Measurements from ENCODE around the gene TEPSIN. TPM values are rescaled to one million over a fixed set of nuclear protein-coding genes. Genes with fewer than 3 reads are reported as not detected.

TEPSIN gene
- total RNA-seq, 1 donor from 2014 or later = 117 TPM

DNA sequence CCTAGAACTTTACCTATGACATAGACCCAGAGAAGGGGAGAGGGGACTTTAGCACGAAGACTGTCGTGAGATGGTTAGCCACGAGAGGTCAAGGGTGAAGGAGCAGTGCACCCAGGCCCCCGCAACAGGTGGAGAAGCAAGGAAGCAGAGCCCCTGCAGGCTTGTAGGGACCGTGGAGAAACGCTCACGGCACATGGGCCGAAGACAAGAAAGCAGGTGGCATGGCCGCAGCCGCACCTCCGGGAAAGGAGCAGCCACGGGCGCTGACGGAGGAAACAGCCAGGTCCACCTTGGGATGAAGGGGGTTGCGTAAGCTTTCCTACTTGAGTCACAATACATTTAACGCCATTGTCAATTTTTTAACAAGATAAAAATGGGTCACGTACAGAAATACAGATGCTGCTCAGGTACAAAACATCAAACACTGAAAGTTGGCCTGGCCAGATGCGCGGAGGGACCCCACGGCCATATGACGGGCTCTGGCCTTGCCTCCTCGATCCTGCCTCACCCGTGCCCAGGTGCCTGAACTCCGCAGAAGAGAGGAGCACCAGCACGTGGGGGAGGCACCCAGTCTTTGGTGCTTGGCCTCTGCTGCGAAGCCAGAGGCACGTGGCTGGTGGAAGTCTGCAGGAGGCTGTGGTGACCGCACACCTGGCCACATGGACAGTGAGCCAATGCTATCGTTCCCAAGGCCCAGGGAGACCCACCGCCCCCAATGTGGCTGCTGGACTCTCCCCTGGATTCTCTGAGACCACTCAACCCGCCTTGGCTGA is 35.0 kb upstream of the TEPSIN start:
- H3K4me3 ChIP-seq = no peak overlapping the region
- TF ChIP-seq, protein P1, sequence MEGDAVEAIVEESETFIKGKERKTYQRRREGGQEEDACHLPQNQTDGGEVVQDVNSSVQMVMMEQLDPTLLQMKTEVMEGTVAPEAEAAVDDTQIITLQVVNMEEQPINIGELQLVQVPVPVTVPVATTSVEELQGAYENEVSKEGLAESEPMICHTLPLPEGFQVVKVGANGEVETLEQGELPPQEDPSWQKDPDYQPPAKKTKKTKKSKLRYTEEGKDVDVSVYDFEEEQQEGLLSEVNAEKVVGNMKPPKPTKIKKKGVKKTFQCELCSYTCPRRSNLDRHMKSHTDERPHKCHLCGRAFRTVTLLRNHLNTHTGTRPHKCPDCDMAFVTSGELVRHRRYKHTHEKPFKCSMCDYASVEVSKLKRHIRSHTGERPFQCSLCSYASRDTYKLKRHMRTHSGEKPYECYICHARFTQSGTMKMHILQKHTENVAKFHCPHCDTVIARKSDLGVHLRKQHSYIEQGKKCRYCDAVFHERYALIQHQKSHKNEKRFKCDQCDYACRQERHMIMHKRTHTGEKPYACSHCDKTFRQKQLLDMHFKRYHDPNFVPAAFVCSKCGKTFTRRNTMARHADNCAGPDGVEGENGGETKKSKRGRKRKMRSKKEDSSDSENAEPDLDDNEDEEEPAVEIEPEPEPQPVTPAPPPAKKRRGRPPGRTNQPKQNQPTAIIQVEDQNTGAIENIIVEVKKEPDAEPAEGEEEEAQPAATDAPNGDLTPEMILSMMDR (IDR thresholded peaks at IDR 0.05) = no peak
- peaks cover 58 to 69% of the 10 kb centered on the region in 2 donors for H3K36me3 ChIP-seq
- no peak overlapping the region for H3K27ac ChIP-seq
- H3K9me3 ChIP-seq = no peaks in the 10 kb centered on the region
- H3K4me1 ChIP-seq = no peaks in the 10 kb centered on the region
- no peak for DNase-seq (ENCODE audit: low spot score in 2 of 2)
- intact Hi-C loops (cut with DNase I) = no loop called here
- H3K27me3 ChIP-seq = no peaks in the 10 kb centered on the region

DNA sequence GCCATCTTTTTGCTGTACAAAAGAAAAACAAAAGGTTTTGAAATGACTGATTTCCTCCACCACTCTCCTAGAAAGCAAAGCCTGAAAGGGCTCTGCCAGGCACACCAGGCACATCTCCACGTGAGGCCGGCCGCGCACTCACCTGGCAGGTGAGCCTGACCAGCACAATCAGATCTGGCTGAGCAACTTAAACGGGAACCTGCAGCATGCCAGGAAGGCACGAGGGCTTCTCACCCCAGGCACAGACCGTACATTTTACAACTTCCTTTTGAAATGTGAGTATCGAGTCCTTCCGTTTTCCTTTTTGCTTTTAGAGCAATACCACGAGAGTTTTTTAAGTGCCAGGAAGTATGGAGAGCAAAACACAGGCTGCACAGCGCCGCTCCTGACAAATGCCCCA is 33.8 kb upstream of the TEPSIN start:
- H3K27me3 ChIP-seq = no peaks in the 10 kb centered on the region
- TF ChIP-seq, protein P1 (IDR thresholded peaks at IDR 0.05) = no peak
- H3K9me3 ChIP-seq = no peaks in the 10 kb centered on the region
- no peak overlapping the region for H3K4me3 ChIP-seq
- DNase-seq (ENCODE audit: low spot score in 2 of 2) = no peak
- H3K4me1 ChIP-seq = no peaks in the 10 kb centered on the region
- intact Hi-C loops (cut with DNase I) = no loop called here
- H3K27ac ChIP-seq = no peak overlapping the region
- peaks cover 56 to 68% of the 10 kb centered on the region in 2 donors for H3K36me3 ChIP-seq

DNA sequence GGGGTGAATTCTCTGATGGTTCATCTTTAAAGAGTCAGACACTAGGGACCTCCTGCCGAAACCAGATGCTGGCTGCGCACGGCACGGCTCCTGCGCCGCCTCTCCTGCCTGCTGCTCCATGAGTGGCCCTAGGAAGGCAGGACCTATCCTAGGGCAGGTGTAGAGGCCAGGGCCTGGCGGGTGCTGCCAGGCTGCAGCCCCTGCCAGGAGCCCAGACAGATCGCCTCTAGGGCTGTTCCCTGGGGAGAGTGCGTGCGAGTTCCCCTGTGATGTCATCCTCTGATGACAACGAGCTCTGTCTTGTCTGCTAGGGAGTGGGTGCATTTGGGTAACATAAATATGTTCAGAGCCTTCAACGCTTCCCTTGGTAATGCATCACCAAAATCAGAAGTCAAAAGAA is 32.4 kb upstream of the TEPSIN start:
- Histone ChIP-seq H3K36me3 (peaks cover 46 to 57% of the 10 kb centered on the region in 2 donors), H3K4me1 (no peaks in the 10 kb centered on the region), H3K4me3 (no peak overlapping the region), H3K27ac (no peak overlapping the region), H3K27me3 (no peaks in the 10 kb centered on the region), H3K9me3 (no peaks in the 10 kb centered on the region)
- no peak for DNase-seq (ENCODE audit: low spot score in 2 of 2)
- intact Hi-C loops (cut with DNase I) = no loop called here
- TF ChIP-seq, protein P1 (IDR thresholded peaks at IDR 0.05) = no peak

DNA sequence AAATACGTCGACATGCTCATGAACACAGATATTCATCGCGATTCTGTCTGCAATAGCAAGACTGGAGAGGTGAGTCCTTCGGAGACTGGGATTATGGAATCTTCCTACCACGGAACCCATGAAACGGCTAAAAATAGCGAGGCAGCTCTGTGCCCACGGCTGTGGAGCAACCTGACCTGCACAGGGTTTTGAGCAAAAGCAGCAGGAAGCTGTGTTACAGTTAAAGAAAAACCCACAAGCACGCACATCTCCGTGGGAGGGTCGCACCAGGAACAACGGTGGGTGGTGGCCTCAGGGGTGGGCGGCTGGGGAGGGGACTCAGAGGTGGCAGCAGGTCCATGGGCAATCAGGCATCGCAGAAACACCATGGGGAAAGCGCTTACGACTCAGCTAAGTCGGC is 31.4 kb upstream of the TEPSIN start:
- H3K27ac ChIP-seq = no peak overlapping the region
- no peak overlapping the region for H3K4me3 ChIP-seq
- no peaks in the 10 kb centered on the region for H3K9me3 ChIP-seq
- H3K27me3 ChIP-seq = no peaks in the 10 kb centered on the region
- intact Hi-C loops (cut with DNase I) = no loop called here
- DNase-seq (ENCODE audit: low spot score in 2 of 2) = no peak
- peaks cover 43 to 61% of the 10 kb centered on the region in 2 donors for H3K36me3 ChIP-seq
- TF ChIP-seq, protein P1 (IDR thresholded peaks at IDR 0.05) = no peak
- no peaks in the 10 kb centered on the region for H3K4me1 ChIP-seq

DNA sequence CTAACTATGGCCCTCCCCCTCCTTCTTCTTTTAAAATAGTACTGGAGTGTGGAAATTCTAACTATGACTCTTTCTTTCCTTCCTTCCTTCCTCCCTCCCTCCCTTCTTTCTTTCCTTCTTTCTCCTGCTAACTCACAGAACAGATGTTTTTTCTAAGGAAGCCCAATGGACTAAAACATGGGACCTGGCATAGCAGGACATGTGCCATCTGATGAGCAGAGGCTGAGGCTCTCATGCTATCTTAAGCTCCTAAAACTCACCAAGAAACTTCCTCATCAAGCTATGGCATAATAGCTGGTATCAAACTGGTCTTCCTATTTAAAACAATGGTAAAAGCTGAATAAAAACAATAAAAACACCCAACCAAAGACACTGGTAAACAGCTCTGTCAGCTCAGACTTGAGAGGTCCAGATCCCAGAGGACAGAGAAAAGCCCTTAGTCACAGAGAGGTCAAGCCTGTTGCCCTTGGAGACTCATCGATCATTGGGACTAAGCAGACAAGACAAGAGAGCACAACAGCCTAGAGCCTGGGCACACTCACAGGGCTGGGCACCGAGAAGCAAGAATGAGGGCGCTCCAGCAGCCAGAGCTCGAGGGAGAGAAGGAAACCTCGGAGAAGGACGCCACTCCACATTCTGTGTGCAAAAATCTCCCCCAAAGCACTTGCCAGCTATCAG is 28.7 kb upstream of the TEPSIN start:
- intact Hi-C loops (cut with DNase I) = no loop called here
- Histone ChIP-seq H3K27ac (peak overlapping the region in 1 of 2 donors; percentile 34), H3K4me1 (no peaks in the 10 kb centered on the region), H3K9me3 (no peaks in the 10 kb centered on the region), H3K4me3 (no peak overlapping the region), H3K27me3 (no peaks in the 10 kb centered on the region), H3K36me3 (peaks cover 36 to 56% of the 10 kb centered on the region in 2 donors)
- TF ChIP-seq, protein P1 (IDR thresholded peaks at IDR 0.05) = no peak
- DNase-seq (ENCODE audit: low spot score in 2 of 2) = no peak
